Prostate gland (tissue), 2 donors: ENCODE results near the gene RAB39A.

ENCODE experiments used
- POLR2A ChIP-seq: fragments of 450-650 bp; IDR thresholded peaks from one replicate; pipeline ENCODE4 v1.6.1; 2016; ENCODE audit warnings: antibody characterized with exemption, mild to moderate bottlenecking
- POLR2AphosphoS5 ChIP-seq: sonication (generic); formaldehyde crosslinking; IDR thresholded peaks from one replicate; pipeline ENCODE4 v1.6.1; 2017; ENCODE audit warnings: antibody characterized with exemption
- TF ChIP-seq, protein P1 (sequence below), 4 experiments: fragments of 200-600 bp in 2 of 4; fragments of 450-650 bp in 2 of 4; sonication (generic) in 2 of 4; IDR thresholded peaks; 1 replicate in 3 of 4; 2 replicates in 1 of 4; pipeline ENCODE4 v1.5.1; 2016 to 2019; ENCODE audit warnings: antibody characterized with exemption in 4 of 4, mild to moderate bottlenecking in 2 of 4, moderate library complexity in 2 of 4

DNA sequence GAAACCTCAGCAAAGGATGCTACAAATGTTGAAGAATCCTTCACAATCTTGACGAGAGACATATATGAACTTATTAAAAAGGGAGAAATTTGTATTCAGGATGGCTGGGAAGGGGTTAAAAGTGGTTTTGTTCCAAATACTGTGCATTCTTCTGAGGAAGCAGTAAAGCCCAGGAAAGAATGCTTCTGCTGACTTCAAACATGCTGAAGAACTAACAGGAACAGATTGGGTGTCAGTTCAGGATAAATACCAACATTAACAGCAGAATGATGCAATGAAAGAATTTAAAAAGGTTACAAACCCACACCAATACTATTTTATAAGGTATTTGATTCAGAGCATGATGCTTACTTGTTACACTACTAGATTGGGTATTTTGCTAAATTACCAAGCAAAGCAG lies 33.9 kb downstream of the RAB39A start:
- TF ChIP-seq, protein P1, sequence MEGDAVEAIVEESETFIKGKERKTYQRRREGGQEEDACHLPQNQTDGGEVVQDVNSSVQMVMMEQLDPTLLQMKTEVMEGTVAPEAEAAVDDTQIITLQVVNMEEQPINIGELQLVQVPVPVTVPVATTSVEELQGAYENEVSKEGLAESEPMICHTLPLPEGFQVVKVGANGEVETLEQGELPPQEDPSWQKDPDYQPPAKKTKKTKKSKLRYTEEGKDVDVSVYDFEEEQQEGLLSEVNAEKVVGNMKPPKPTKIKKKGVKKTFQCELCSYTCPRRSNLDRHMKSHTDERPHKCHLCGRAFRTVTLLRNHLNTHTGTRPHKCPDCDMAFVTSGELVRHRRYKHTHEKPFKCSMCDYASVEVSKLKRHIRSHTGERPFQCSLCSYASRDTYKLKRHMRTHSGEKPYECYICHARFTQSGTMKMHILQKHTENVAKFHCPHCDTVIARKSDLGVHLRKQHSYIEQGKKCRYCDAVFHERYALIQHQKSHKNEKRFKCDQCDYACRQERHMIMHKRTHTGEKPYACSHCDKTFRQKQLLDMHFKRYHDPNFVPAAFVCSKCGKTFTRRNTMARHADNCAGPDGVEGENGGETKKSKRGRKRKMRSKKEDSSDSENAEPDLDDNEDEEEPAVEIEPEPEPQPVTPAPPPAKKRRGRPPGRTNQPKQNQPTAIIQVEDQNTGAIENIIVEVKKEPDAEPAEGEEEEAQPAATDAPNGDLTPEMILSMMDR (IDR thresholded peaks at IDR 0.05): no peak
- TF ChIP-seq POLR2A: no peak
- no peak for TF ChIP-seq POLR2AphosphoS5
